DMS 273 treated with DMSO at 0.1 percent for 48 hours (cell line): ENCODE results near the gene GPC6.

ENCODE experiments used
- DNase-seq: peaks from one replicate; lab custom pipeline; 2025; lab: John Stamatoyannopoulos, UW

Gene GPC6

GRCh38 chr13:93975242-93975641 is 748.6 kb downstream of the GPC6 start:
- no peak for DNase-seq

DNA sequence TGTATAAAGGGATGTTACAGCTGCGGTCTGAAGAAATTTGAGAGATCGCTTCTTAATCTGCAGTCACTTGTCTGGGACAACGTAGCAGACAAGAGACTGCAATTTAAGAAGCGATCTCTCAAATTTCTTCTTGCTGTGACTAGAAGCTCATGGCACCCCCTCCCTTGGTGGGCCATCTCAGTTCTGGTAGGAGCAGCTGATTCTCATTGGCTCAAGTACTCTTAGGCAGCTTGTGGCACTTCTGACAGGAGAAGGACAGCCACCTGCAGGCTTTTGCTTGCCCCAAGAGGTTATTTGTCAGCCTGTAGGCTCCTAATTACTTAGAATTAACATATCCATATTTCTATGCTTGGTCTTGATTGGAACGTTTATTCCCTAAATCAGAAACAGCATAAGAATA is 749.9 kb downstream of the GPC6 start:
- DNase-seq: no peak

- no peak for DNase-seq
Observed at GRCh38 chr13:93977986-93978385, 751.4 kb downstream of the GPC6 start.

- DNase-seq: no peak
Observed at GRCh38 chr13:93981426-93981977, 754.9 kb downstream of the GPC6 start.

DNA sequence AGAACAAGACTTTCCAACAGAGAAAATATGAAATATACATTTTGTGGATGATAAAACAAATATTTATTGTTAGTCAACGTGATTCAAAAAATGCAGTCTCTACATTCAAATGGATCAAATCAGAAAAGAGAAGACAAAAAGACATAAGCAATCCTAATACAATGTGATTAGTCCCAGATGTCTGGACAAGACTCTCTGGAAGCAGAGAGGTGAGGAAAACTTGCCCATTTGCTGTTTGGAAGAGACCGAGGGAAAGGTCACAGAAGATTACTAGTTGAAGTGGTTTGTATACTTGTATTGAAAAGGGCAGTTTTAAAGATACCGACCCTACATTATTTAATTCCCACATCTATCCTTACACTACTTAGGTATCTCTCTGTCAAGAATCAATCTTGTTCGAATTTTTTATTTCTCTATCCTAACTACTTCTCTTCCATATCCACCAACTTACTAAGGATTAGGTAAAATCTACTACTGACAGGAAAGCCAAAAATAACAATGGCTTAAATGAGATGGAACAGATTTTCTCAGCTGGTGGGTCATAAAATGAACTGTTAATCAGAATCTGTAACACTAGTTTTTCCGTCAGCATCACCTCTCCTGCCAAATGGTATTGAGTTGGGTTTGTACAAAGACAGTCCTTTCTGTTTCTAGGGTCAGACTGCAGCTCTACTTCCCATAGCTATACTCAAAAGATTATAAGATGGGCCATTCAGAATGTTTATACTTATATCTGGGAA is 755.7 kb downstream of the GPC6 start:
- DNase-seq: no peak

GRCh38 chr13:93984052-93984451 is 757.4 kb downstream of the GPC6 start:
- DNase-seq: no peak

- DNase-seq: no peak
Observed at GRCh38 chr13:93984876-93985275, 758.3 kb downstream of the GPC6 start.

DNA sequence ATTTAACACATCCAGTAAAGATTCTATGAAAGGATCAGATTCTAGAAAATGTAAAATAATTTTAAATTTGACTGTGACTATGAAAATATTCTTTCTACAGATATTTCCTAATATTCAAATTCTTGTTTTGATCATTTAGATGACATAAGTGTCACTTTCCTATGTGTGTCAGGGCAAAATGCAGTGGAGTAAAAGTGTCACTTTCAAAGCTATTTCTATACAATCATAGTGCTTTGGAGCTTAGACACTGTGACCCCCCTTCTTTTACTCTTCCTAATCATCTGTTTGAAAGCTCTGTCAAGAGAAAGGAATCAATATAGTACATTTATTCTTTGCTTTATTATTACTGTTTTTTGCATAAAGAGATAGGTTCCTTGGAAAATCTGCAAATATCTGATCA is 760.9 kb downstream of the GPC6 start:
- DNase-seq: no peak

- DNase-seq: no peak
Observed at GRCh38 chr13:93991569-93991968, 765.0 kb downstream of the GPC6 start.

DNA sequence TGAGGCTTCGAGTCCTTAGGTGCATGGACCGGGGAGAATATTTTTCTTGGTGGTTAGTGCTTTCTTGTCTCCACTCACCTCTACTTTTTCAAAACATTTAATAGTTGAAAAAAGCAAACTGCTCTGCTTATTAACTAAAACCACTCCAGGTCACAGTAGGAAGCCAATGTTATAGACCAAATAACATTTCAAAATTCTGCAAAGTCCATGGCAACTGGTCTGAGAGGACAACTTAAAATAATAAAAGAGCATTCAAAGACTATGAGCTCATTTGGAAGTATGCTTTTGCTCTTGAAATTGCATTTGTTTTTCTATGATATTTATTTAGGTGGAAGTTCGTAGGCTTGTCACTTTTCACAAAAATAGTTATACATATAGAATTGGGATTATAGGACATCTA is 769.9 kb downstream of the GPC6 start:
- no peak for DNase-seq

DNA sequence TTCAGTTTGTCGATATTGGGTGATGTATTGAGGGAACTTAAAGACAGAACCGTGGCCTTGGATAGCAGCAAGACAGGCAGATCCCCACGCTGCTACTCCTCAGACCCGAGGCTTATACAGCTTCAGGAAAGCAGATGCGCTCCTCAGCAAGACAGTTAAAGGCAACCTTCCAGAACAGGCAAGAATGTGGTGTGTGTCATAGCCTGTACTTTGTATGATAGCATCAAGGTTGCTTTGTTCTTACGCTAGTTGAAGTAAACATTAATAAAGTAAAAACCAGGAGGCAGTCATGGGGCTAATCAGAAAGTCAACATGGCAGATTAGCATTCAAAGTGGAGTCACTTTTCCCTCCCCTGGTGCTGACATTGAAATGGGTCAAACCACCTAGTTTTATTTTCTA is 779.7 kb downstream of the GPC6 start:
- DNase-seq: no peak

DNA sequence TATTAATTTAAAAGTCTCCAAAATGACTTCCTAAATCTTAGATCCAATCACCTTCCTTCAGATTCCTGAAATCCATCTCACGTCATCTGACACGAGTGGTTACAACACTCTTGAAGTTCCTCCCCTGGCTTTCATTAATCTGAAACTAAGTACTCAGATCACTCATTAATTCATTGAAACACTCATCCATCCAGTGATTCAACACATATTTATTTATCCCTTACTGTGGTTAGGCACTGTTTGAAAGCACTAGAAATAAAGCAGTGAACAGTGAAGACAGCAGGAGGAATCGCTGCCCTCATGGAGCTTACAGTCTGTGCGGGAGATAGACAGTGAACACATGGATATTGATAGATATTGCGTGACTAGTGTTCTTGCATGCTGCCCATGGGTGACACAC is 780.5 kb downstream of the GPC6 start:
- DNase-seq: no peak

DNA sequence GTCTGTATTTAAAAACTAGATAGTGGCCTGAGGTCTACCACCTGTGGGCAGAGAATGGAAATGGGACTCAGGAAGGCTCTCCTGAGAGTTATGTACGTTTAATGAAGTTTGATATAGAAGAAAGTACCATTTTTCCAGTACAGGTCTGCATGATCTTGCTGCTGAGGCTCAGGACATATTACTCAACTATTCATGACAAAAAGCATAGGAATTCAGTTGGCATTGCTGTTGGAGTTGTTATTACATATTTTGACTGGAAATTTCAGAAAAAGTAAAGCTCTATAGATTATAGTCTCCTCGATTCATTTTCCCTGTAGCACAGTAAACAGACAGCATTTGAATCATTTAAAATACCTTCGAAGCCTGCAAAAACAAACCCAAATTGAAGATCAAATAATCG is 783.1 kb downstream of the GPC6 start:
- no peak for DNase-seq

DNA sequence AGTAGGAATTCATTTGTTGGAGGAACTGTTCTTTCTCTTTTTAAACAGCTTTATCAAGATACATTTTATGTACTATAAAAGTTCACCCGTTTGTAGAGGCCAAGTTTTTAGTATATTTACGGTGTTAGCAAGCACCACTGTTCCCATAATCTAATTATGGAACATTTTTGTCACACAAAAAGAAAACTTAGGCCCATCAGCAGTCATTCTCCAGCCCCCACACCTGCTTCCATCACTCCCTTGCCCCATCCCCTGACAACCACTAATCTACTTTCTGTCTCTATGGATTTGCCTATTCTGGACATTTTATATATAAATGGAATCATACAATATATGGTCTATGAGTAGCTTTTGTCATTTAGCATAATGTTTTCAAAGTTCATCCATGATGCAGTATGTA is 787.9 kb downstream of the GPC6 start:
- no peak for DNase-seq

GRCh38 chr13:94020426-94020825 is 793.8 kb downstream of the GPC6 start:
- no peak for DNase-seq

GRCh38 chr13:94020833-94021232 is 794.2 kb downstream of the GPC6 start:
- no peak for DNase-seq

DNA sequence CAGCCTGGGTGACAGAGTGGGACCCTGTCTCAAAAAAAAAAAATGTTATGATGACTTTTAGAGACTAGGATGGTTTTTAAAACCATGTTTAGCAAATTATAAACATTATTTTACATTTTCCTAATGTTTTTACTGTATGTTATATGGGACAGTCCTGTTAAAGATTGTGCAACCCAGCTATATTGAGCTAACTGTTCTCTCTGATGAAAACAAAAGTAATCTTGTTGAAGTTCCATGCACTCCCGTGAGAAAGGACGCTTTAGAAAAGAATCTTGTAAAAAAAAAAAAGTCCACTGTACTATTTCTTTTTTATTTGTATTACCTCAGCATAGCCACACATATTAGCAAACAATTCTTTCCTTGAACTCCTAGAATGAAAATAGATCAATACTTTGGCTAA is 801.6 kb downstream of the GPC6 start:
- DNase-seq: no peak

- no peak for DNase-seq
Observed at GRCh38 chr13:94028650-94029049, 802.0 kb downstream of the GPC6 start.

DNA sequence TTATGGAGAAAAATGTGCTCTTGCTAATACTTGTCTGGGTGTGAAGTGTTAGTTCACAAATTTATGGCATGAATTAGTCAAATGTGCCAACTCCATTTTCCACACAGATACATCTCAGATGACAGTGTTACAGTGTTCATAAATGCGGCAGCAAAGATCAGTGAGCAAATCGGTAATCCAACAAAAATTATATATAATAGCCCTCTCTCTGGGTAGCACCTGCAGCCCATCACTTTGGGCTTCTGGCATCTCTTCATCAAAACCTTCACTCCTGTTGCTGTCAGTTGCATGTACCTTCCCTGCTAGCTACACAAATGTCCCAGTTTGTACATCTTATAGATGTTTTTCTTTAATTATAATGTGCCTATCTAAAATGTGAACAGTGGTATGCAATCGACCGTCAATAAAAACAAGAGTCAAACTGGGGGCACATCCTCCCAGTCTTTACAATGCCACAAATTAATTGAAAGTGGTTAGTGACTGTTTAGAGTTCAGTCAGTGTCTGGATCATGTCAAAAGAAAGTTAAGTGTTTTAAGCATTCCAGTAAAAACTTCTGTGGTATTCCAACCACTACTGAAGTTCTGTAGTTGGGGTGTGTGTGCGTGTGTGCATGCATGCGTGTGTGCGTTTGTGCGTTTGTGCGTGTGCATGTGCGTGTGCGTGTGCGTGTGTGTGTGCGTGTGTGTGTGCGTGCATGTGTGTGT is 804.0 kb downstream of the GPC6 start:
- no peak for DNase-seq

DNA sequence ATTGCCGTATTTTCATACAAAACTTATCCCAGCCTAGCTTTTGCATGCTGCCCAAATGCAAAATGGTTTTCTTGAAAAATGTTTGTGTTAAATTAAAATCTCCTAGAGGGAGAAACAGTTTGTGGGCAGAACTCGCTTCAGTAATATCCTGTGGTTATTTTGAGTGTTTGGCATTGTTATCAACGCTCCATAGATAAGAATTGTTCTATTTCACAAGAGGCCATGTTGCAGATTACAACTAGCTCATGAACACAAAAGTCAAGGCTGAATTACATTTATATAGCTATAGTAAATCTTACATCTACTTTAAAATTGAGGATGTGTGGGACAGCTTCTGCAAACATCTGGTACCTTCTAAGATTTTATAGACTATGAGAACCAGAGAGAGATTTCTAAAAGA is 805.0 kb downstream of the GPC6 start:
- no peak for DNase-seq

GRCh38 chr13:94033098-94033497 is 806.5 kb downstream of the GPC6 start:
- DNase-seq: no peak

DNA sequence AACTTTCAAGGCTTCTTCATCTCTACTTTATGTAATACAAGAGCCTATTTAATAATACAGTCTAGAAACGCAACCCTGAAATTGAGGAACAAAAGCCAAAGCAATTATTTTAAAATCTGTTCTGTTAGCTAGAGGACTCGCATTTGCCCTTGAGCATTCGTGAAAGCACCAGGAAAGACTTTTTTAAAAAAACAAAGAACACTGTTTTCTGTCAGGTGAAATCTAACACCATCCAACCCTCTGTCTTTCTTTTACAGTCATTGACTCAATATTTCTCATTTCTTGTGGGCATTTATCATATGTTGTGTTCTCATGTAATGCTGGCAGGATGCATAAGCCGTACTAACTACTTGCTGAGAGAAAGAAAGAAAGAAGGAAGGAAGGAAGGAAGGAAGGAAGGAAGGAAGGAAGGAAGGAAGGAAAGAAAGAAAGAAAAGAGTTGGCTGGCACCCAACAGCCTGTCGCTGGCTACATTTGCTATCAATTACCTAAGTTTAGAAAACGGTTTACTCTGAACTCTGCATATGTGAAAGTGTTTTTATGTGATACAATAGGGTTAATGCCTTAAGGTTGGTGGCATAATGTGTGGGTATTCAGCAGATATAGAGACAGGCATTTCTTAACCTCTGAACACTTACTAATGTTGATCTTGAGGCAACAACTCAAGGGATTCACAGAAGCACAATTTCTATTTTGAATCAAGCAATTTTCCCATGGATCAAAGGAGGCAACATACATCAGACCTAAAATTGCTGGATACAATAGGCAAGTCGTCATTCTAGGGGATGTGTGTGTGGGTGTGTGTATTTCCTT is 807.4 kb downstream of the GPC6 start:
- DNase-seq: no peak

DNA sequence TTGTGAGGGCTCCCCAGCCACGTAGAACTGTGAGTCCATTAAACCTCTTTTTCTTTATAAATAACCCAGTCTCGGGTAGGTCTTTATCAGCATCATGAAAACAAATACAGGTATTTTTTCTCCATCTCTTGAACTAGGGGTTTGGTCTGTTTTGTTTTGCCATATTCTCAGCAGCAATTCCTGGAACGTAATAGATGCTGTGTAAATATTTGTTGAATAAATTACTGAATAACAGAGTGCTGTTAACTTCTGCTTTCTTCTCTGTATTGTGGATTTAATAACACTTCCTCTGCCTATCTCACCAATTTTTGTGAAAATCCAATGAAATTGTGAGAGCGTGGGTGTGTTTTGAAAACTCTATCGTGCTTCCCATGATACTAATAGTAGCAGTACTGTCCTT is 823.4 kb downstream of the GPC6 start:
- no peak for DNase-seq
